Posterior vena cava (tissue), 2 donors: ENCODE results near the gene SEC61A1. TPM values are rescaled to one million over a fixed set of nuclear protein-coding genes. Genes with fewer than 3 reads are reported as not detected.

ENCODE experiments used
- DNase-seq: peaks from one replicate; pipeline ENCODE4 v3.0.0-alpha.2; 2020; ENCODE audit warnings: low spot score
- intact Hi-C, 2 donors: fragments of 100-400 bp; cut with DNase I; formaldehyde crosslinking; loops; one replicate each; pipeline versions ENCODE4 v1.14.1 to v1.14.2; 2022 to 2023
- total RNA-seq, 2 donors: library from RNA; stranded (reverse); fragmentation: NEBNext Ultra II Directional; extraction: Animal tissue kit (Norgen Biotek cat#: 25700); gene quantifications; one replicate each; pipeline ENCODE4 v1.2.1, GENCODE V29; 2021
- donor health status: DM: yes; HTN: yes; CAD: no.
- donor health status: DM: yes; HTN: yes; CAD: no.

Gene SEC61A1
- total RNA-seq, 2 donors from 2014 or later = 188 to 199 TPM

DNA sequence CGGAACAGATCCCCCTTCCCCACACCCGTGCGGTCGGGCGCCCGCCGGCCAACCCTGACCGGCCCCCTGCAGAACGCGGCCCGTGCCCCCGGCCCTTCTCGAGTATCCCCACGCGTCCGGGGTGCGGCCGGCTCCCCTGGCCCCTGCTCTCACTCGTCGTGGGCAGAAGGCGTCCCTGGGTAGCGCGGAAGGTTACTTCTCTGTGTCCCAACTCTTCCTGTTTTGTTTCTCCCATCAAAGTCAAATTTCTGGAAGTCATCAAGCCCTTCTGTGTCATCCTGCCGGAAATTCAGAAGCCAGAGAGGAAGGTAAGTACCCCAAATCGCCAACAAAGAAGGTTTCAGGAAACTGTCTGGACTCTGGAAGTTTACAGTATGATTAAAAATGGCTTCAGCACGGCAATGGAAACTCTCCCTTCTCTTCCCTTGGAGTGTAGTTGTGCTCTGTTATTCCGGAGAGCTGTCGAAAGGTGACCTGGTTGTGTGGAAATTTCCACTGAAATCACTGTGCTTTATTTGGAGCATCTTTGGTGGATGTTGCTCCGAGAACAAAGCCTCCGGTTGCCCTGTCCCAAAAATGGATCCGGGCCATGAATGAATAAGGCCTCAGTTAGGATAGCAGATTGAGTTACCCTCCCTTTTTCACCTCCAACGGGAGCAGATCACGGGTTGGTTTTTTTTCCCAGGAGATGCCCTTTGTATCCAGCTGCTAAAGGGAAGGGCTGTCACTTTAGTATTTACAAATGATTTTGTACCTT, 536 bp downstream of the SEC61A1 start:
- intact Hi-C loops = no loop called here
- DNase-seq = no peak

DNA sequence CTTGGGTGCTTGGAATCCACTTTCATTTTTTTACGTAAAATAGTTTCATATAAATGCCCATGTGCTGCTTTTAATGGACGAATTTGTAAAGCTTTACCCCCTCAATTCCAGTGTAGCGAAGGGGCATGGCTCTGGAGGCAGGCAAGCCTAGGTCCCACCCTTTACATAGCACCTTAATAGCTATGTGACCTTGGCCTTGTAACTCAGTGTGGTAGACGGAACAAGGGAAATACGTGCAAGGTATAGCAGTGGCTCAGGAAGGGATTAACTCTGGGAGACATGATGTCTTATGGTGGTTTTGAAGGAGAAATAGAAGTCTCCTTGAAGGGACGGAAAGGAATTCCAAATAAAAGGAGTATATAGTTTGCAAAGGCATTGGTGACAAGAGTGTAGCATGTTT, 1.4 kb downstream of the SEC61A1 start:
- intact Hi-C loops = no loop called here
- DNase-seq = no peak

GRCh38 chr3:128054367-128054766, 2.1 kb downstream of the SEC61A1 start:
- intact Hi-C loops = no loop called here
- no peak for DNase-seq

GRCh38 chr3:128056258-128056657, 4.0 kb downstream of the SEC61A1 start:
- intact Hi-C loops = no loop called here

DNA sequence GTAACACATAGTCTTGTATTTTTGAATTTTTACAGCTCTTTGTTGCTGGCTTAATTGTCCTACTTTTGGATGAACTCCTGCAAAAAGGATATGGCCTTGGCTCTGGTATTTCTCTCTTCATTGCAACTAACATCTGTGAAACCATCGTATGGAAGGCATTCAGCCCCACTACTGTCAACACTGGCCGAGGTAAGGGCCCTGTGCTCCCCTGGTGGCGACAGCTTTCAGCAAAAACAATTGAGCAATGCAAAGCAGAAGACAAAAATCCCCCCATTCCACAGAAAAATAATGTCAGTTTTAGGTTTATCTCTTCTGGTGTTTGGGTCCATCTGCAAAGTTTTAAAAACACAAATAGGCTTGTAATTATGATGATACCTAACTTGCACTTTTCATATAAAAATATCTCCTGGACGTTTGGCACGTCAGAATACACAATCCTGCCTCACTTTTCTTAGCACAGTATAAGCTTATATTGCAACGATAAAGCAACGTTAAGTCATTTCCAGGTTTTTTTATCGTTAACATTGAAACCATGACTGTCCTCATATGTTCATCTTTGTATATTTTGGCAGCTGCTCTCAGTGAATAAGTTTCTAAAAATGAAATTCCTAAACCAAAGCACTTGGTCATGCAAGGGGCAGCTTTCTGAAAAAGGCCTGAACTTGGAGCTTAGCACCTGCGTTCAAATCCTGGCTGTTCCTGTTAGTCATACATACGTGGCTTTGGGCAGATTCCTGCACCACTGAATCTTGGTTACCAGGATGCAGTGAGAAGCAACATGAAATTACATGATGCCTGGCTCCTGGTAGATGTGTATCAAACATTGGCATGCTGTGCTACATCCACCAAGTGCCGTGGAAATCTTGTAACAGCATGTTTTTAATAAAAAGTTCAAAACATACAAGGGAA, 8.5 kb downstream of the SEC61A1 start:
- intact Hi-C loops = no loop called here

More at GRCh38 chr3:128056258-128056657, 4.0 kb downstream of the SEC61A1 start:
- DNase-seq = no peak

DNA sequence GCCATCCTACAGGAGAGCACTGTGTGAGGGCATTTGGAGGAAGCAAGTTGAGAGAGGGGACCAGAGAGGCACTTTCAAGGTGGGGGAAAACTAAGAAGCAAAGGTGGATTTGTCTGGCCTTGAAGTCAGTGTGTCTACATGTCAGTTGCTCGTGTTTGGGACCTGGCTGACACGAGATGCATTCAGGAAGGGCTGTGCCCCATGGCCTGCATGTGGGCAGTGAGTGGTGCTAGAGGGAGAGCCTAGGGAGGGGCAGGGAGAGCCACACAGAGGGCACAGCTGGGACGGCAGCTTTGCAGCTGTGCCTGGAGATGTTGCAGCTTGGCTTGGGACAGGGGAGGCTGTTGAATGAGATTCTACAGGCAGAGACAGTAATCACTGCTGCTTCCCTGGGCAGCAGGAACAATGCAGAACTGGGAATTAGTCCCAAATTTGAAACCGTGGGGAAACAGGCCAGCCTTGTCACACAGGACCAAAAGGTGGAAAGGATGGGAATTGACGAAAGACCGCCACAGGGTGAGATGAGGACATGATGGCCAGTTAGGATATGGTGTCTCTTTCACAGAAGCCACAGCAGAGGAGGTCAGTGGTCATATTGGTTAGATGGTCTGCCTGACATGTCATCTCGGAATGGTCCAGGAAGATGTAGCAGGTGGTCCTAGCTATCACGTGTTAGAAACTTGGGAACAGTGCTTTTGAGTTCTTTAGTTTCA, 10.0 kb downstream of the SEC61A1 start:
- no peak for DNase-seq
- intact Hi-C loops = no loop called here

More for the DNA sequence above, 8.5 kb downstream of the SEC61A1 start:
- DNase-seq = no peak

- DNase-seq = no peak
- intact Hi-C loops = no loop called here
Observed at GRCh38 chr3:128063865-128064264, 11.6 kb downstream of the SEC61A1 start.

GRCh38 chr3:128064962-128065361, 12.7 kb downstream of the SEC61A1 start:
- intact Hi-C loops = no loop called here
- no peak for DNase-seq

- no peak for DNase-seq
- intact Hi-C loops = no loop called here
Observed at GRCh38 chr3:128066114-128066513, 13.9 kb downstream of the SEC61A1 start.

DNA sequence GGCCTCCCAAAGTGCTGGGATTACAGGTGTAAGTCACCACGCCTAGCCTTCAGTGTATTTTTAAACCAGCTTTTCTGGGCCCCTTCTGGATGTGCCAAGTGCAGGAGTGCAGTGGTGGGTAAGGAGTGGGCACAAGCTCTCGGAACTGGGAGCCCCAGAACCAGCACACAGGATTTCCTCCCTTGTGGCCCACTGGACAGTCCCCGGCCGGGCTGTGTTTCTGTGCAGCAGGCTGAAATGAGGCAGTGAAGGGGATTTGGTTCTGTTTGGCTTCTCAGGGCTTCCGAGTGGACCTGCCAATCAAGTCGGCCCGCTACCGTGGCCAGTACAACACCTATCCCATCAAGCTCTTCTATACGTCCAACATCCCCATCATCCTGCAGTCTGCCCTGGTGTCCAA, 14.4 kb downstream of the SEC61A1 start:
- DNase-seq = no peak
- intact Hi-C loops = no loop called here

- DNase-seq = no peak
- intact Hi-C loops = no loop called here
Observed at GRCh38 chr3:128067489-128067888, 15.3 kb downstream of the SEC61A1 start.

DNA sequence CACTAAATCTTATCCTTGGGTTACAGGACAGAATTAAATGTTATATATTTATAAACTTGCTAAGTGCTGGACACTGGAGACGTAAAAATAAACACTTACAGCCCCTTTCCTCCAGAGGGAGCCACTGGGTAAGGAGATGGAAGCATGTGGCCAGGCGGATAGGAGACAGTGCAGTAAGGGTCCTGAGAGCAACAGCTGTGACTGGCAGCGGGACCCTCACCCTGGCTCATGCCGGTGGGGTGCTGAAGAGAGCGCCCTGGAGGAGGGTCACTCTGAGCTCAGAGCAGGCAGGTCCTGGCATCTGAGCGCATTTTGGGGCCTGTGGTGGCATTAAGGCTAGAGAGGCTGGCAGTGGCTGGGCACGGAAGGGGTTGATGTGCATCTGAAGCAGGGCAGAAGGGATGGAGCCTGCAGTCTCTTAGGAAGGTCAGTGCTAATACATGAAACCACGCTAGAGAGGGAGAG, 16.0 kb downstream of the SEC61A1 start:
- DNase-seq = no peak
- intact Hi-C loops = no loop called here

GRCh38 chr3:128069271-128069670, 17.0 kb downstream of the SEC61A1 start:
- DNase-seq = no peak
- intact Hi-C loops = no loop called here

DNA sequence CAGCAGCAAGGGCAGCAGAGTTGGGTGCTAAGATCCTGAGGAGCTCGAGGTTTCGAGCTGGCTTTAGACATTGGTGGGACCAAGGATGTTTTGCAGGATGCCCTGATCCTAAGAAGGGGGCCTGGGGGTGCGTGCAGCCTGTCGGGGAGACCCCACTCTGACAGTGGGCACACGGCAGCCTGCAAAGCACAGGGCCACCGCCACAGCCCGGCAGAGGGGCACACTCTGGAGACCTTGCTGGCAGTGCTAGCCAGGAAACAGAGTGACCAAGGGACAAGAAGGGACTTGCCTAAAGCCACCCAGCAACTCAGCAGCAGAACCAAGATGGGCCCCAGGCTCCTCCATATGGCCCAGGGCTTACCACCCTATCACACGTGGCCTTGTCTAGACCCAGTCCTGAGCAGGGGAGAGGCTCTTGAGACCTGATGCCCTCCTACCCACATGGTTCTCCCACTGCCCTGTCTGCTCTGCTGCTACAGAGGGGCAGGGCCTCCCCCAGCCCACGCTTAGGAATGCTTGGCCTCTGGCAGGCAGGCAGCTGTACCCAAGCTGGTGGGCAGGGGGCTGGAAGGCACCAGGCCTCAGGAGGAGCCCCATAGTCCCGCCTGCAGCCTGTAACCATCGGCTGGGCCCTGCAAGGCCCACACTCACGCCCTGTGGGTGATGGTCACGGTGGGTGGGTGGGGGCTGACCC, 18.8 kb downstream of the SEC61A1 start:
- no peak for DNase-seq
- intact Hi-C loops = no loop called here

DNA sequence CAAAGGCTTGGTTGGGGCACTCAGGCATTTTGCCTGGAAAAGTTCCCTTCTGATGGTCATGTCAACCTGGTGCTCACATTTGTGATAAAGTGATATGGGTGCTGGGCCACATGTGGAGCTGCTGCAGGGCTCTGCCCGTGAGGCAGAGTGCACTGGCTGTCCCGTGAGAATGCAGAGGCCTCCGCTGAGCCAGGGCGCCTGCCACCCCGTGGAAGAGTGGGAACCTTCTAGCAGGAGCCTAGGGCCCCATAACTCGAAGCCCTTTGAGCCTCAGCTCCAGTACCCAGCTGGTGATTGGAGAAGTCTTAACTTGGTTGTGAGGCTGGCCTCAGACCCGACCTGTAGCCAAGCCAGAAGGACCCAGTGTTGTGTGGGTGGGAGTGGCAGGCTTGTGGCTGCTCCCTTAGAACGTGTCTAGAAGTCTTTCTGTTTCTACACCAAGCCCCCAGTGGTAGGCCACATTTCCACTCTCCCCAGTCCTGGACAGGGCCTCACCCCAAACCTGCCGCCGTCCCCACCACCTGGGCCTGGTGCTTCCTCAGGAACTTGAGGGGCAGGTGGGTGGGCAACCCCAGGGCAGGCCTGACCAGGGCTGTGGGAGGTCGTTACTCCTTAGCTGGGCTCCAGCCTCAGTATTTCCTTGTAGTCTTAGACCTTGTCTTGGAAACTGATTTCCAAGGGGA, 19.7 kb downstream of the SEC61A1 start:
- intact Hi-C loops = no loop called here
- peak; percentile 67 for DNase-seq

DNA sequence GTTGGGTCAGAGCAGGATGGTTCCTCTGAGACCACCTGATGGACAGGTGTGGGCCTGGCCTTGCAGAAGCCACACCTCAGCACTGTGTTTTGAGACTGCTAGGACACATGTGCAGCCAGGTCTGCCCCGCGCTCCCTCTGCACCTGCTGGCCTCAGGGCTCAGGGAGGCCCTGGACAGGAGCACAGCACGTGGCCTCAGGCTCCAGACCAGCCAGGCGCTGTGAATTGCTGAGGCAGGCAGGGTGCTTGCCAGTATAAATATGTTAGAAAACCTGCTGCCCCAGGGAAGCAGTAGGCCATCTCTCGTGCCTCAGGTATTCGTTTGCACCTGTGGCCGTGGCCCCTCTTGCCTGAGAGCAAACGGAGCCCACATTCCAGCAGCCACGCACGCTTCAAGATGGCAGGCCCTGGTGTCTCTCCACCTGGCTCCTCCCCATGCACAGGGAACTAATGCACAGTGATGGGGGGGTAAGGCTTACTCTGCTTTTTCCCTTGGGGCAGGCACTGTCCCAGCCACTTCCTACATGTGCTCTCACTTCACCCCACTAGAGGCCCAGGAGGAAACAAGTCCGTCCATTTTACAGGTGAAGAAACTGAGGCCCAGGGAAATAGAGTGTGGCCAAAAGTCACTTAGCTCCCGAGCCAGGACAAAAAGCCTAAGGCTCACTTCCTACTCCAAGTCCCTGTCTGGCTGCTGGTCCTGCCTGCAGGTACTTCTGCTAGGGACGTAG, 20.4 kb downstream of the SEC61A1 start:
- intact Hi-C loops = no loop called here

DNA sequence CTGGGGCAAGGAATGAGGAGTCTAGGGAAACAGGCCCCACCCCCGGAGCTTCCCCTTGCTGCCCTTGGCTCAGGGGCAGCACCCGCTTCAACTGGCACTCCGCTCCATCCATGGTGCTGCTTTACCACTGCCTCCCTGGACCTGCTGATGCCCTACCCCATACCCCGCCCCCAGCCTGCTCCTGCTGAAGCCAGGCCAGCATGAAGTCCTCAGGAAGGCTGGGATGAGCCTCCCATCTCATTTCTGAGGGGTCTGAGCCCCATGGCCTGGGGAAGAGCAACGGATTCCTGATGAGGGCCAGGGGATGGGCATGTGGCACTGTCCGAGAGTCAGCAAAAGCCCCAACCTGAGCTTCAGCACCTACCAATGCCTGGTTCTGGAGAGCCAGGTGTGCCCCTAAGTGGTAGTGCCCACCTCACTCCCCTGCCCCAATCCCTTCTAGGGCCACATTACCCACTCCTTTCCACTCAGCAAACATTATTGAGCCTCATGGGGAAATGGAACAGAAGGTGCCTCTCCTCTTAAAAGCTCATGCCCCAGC, 21.0 kb downstream of the SEC61A1 start:
- intact Hi-C loops = no loop called here
- peak; percentile 76 for DNase-seq

More for the DNA sequence above, 20.4 kb downstream of the SEC61A1 start:
- peak; percentile 75 for DNase-seq

DNA sequence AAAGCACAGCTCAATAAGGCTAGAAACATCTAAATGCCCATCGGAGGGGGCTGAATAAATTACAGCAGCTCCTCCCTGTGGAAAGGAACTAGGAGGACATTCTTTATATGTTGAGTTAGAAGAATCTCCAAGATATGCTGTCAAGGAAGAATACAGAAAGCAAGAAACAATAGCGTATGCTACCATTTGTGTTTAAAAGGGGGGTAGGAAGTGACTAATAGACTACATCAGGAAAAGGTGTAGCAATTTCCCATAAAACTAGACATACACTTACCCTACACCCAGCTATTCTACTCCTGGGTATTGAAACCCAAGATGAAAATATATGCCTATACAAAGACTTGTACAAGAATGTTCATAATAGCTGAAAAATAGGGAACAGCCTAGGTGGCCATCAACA, 21.6 kb downstream of the SEC61A1 start:
- no peak for DNase-seq
- intact Hi-C loops = no loop called here
